NCI-H82 (cell line): ENCODE measurements around the gene WARS2.
"Not testable (repeated sequence)": the region's sequence is repeated elsewhere in the genome, so short reads cannot be mapped to it uniquely, and the experiment has no call there.

Experiments used
- DNase-seq: peaks from one replicate; lab custom pipeline; 2025; lab: John Stamatoyannopoulos, UW

The WARS2 gene

DNA sequence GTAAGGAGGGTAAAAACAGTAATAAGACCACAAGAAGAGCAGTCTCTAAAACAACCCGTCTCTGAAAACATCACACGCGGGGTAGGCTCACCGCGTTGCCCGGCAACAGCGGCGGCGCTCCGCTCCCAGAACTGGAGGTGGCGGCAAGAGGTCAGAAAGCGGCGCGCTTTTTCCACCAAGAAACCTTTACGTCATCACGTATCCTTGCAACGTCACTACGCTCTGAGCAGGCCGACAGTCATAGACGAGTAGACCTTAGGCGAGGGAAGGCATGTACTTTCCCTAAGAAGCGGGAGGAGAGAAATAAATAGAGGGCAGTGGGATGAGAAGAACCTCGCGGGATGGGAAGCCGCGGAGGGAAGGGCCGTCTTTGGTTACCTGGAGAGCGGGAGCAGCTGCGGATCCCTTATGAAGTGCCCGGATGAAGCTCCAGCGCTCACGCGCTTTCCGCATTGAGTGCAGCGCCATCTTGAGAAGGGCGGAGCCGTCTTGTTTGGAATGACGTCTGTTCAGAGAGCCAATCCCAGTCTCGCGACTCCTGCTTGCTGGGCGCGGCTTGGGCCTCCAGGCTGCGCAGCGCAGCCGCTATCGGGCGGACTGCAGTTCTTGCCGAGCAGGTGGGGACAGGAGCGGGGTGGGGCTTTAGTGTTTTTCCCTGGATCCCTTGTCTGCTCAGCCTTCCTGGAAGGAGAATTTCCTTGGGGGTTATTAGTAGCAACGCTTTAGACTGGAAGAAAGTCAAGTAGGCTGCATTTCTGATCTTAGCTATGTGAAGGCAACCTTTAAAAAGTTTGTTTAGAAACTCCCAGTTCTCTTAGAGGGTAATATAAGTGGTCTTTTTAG lies at the start of gene WARS2:
Gene WARS2, minus strand, starts transcription at position 477 of the 843 bp plus-strand sequence. Its CDS starts 9 bp downstream, at position 468.
- DNase-seq: peak; percentile 99

GRCh38 chr1:119188926-119189325 lies 48.5 kb upstream of the WARS2 start:
- DNase-seq: no peak

- no peak for DNase-seq
Measured at GRCh38 chr1:119187416-119187815, 47.0 kb upstream of the WARS2 start.

DNA sequence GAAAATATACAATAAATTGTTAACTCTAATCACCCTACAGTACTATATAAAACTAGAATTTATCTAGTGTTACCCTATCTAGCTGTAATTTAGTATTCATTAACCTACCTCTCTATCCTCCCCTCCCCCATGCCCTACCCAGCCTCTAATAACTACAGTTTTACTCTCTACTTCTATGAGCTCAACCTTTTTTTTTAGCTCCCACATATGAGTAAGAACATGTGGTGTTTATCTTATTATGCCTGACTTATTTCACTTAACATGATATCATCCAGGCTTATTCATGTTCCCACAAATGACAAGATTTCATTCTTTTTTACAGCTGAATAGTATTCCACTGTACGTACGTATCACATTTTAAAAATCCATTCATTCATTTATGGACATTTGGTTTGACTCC lies 46.0 kb upstream of the WARS2 start:
- DNase-seq: no peak

DNA sequence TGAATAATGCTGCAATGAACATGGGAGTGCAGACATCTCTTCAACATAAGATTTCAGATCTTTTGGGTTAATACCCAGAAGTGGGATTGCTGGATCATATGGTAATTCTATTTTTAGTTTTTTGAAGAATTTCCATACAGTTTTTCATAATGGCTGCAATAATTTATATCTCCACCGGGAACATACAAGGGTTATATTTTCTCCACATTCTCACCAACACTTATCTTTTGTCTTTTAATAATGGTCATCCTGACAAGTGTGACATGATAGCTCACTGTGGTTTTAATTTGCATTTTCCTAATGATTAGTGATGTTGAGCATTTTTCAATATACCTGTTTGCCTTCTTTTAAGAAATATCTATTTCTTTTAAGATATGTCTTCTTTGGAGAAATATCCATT lies 44.5 kb upstream of the WARS2 start:
- no peak for DNase-seq

DNA sequence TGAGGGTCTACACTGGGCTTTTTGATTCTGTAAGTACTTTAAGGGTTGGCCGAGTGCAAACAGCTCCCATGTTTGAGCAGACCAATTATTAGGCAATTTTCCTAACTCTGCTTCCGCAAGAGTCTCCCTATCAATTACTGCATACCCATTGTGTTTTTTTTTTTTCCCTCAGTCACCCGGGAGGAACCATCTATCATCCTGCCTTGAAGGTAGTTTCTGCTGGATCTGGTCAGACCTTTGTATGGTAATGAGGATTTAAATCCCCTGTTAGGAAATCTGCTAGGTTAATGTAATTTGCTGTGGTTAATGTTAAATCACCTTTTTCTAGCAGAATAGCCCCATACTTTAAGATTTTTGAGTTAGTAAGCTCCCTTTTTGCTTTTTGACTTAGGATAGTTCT lies 40.8 kb upstream of the WARS2 start:
- DNase-seq: no peak

DNA sequence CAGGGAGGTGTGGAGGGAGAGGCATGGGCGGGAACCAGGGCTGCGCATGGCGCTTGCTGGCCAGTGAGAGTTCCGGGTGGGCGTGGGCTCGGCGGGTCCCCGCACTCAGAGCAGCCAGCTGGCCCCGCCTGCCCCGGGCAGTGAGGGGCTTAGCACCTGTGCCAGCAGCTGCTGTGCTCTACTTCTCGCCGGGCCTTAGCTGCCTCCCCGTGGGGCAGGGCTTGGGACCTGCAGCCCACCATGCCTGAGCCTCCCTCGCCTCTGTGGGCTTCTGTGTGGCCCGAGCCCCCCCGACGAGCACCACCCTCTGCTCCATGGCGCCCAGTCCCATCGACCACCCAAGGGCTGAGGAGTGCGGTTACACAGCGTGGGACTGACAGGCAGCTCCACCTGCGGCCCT lies 38.6 kb upstream of the WARS2 start:
- no peak for DNase-seq

DNA sequence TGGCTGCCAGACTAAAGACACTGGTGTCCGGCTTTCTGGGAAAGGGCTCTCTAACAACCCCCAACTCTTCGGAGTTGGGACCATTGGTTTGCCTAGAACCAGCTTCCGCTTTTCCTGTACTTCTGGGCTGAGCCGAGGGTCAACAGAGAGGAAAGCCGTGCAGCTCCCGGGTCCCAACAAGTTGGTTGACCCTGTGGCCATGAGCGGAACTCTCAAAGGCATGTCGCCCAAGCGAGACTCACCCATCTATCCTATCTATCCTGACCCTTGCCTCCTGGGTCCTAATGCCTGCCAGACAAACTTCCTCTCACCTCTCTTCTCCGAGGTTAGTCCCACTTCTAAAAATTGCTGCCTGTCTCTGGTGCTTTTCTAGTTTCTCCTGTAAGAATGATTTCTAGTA lies 32.5 kb upstream of the WARS2 start:
- DNase-seq: not testable (repeated sequence)

DNA sequence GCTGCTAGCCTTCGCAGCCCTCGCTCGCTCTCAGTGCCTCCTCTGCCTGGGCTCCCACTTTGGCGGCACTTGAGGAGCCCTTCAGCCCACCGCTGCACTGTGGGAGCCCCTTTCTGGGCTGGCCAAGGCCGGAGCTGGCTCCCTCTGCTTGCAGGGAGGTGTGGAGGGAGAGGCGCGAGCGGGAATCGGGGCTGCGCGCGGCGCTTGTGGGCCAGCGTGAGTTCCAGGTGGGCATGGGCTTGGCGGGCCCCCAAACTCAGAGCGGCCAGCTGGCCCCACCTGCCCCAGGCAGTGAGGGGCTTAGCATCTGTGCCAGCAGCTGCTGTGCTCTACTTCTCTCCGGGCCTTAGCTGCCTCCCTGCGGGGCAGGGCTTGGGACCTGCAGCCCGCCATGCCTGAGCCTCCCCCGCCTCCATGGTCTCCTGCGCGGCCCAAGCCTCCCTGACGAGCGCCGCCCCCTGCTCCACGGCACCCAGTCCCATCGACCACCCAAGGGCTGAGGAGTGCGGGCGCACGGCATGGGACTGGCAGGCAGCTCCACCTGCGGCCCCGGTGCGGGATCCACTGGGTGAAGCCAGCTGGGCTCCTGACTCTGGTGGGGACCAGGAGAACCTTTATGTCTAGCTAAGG lies 31.0 kb upstream of the WARS2 start:
- not testable (repeated sequence) for DNase-seq

DNA sequence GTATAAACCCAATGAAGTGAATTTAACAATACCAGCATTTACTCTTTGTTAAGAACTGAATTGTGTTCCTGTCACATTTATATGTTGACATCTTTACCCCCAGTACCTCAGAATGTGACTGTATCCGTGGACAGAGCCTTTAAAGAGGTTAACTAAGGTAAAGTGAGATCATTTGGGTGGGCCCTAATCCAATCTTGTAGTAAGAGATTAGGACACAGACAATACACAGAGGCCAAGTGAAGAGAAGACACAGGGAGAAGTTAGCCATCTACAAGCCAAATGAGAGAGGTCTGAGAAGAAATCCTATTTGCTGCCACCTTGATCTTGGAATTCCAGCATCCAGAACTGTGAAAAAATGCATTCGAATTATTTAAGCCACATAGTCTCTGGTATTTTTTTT lies 22.9 kb upstream of the WARS2 start:
- peak; percentile 89 for DNase-seq

- no peak for DNase-seq
Measured at GRCh38 chr1:119160866-119161265, 20.4 kb upstream of the WARS2 start.

GRCh38 chr1:119160409-119160808 lies 20.0 kb upstream of the WARS2 start:
- no peak for DNase-seq

DNA sequence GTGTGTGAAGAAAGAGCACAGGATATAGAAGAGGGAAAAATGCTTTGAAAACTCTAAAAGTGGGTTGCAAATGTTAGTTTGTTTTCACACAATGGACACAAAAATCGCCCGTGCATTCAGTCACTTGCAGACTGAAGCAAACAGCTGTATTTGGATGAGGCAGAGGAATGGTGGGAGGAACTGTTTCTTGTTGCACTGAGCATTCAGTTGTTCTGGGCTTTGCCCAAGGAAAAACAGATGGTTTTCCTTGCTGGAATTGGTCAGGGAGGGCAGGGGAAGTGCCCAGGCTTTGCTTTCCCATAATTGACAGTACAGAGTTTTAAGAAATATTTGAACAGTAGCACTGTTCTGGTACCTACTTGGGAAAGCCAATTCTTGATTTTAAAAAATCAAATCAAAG lies 19.5 kb upstream of the WARS2 start:
- DNase-seq: no peak

- DNase-seq: no peak
Measured at GRCh38 chr1:119159111-119159510, 18.7 kb upstream of the WARS2 start.

GRCh38 chr1:119156761-119157160 lies 16.3 kb upstream of the WARS2 start:
- DNase-seq: not testable (repeated sequence)

GRCh38 chr1:119155069-119155468 lies 14.6 kb upstream of the WARS2 start:
- not testable (repeated sequence) for DNase-seq

DNA sequence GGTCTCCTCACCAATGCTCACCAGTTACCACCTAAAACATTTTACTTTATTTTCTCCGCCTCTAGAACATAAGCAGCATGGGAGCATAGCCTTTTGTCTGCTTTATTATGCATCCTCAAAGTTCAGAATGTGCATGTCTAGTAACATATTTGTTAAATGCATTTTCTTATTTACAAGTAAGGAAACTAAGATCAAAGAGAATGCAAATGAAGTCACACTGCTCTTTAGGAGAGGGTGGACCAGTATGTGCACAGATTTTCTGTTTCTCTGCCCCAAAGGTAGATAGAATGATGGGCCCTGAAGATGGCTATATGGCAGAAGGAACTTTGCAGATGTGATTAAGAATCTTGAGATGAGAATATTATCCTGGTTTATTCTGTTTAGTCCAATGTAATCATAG lies 9.7 kb upstream of the WARS2 start:
- no peak for DNase-seq

- no peak for DNase-seq
Measured at GRCh38 chr1:119147661-119148090, 7.2 kb upstream of the WARS2 start.

DNA sequence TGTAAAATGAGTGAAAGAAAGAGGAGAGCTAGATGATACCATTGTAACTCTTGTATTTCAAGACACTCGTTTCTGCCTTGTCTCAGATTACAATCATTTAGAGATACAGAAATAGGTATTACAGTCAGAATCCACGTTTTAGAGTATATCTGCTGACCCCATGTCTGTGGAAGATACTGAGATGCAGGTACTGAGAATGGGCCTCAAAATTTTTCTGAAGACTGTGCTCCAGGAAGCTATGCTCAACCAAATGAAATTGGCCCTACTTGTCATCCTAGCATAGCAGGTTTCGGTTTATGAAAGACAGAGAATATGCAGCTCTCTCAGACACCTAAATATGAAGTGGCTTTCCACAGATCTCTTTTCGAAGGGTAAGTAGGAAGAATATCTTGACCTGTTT lies 6.0 kb upstream of the WARS2 start:
- no peak for DNase-seq

DNA sequence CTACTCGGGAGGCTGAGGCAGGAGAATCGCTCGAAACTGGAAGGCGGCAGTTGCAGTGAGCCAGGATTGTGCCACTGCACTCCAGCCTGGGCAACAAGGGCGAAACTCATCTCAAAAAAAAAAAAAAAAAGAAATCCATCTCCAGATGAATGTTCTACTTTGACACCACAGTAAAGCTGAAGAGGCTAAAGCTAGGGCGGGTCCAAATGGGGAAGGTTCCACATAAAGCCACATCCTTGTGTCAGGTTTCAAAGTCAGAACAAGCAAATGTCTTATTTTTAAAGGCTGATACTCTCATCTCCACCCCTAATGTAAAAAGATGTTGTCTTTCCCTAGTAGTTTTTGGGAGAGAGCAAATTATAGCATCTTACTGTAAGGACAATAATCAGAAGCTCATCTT lies 4.4 kb upstream of the WARS2 start:
- no peak for DNase-seq

GRCh38 chr1:119143706-119144105 lies 3.3 kb upstream of the WARS2 start:
- DNase-seq: peak; percentile 84

- no peak for DNase-seq
Measured at GRCh38 chr1:119141660-119142059, 1.2 kb upstream of the WARS2 start.

DNA sequence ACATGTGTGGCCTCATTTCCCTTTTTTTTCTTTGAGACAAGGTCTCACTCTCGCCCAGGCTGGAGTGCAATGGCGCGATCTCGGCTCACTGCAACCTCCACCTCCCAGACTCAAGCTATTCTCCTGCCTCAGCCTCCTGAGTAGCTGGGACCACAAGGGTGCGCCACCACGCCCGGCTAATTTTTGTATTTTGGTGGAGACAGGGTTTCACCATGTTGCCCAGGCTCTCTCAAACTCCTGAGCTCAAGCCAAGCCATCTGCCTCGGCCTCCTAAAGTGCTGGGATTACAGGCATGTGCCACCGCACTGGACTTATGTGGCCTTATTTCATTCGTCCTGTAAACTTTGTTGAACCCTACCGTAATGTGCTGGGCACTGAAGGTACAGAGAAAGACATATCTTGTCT lies 569 bp upstream of the WARS2 start:
- peak; percentile 90 for DNase-seq

DNA sequence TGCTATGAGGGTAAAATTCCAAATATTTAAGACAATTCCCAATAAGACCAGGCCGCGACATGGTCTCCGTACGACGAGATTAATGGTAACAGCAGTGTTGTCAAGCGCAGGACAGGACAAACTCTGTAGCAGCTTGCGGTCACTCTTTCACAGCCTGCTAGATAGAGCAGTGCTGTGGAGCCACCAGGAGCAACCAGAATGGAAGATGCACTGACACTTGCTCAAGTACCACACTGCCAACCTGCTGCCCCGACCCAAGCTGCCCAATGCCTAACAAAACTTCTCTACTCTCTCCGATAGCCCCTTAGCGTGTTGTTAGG lies 636 bp downstream of the WARS2 start:
- DNase-seq: peak; percentile 87
